HG03442 (cell line): ENCODE results near the gene COBLL1.

Experiments used
- ATAC-seq: cut with Tn5 transposase; IDR thresholded peaks from one replicate; pipeline ENCODE4 v1.9.1; 2021; ENCODE audit warnings: mild to moderate bottlenecking, moderate library complexity; ENCODE audit not compliant: unreplicated experiment

The COBLL1 gene

DNA sequence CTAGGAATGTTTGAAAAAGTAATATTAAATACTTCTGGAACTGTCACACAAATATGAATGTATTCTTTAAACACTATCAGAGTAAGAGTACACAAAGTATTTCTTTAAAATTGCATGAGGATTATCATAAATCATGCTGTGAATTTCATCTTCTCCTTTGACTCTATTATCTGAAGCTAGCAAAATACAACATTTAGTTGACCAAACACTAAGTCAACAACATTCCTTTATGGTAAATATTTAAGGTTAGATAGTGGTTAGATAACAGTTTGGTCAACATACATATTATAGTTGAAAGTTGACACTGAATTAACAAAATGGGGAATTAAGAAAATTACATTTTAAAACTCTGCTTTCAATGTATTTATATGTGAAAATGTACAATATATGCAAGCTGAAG is 148.2 kb downstream of the COBLL1 start:
- no peak for ATAC-seq

DNA sequence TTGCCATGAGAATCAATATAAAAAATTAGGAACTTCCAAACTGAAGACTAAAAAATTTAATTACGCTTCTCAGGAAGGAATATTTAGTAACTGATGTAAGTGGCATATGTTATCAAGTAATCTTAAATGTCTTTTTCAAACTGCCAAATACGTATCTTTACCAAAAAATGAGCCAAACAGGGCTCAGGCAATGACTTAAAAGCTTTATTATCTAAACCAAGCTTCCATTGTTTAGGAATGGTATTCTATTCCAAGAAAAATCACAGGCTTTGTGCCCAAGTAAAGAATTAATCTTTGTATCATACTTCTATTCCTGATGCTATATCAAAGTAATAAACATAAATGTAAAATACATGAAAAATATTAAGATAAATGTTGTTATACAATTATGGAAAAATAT is 148.7 kb downstream of the COBLL1 start:
- no peak for ATAC-seq

DNA sequence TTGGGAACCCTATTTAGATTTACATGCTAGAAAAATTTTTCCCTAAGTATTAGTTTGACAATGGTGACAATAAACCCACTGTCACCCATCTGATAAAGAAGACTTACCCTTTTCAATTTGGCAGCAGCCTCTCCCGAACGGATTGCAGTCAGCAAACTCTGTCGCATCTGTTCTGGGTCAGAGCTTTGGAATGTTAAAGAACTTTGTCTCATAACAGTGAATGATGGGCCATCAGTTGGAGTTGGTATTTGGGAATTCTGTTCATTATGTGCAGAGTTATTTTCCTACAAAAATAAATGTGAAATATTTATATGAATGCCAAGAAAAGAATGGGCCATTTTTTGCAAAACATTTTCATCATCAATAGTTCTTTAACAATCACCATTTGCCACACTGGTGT is 149.5 kb downstream of the COBLL1 start:
- ATAC-seq, result no peak

DNA sequence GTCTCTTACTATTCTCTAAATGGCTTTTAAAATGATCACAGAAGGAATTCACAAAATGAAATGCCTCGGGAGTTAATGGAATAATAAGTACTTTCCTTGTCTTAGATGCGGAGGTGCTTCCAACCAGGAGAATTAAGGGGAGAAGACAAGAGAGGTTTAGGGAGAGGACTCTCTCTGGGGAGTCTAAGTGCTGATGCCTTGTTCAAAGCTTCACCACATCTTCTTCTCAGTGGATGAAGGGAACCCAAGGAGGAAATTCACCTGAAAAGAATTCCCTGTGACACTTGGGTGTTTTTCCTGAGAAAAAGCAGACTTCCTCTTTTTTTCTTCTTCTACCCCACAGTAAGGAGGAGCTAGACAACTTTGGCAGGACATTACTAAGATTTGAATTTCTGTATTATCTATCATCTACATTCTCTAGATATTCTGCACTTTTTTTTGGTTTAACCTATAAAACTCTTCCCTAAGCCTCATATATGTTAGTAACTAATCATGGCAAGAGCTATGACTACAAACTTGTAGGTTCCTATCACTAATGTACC is 150.2 kb downstream of the COBLL1 start:
- ATAC-seq, result no peak

DNA sequence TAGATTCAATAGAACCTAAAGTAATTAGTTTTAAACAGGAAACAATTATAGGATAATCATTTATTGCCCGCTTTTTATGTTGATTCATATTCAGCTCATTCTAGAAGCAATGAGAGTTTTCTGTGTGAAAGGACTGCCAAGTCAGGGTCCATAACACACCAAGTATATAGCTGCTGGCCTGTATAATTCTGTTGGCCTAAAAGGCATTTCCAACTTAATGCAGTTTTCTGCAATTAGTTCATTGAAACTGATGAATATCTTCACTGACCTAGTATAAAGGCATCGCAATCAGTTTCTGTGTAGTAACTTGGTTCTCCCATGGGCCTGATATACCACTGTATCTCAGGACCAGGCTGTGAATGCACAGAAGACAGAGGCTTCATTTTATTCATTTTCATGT is 151.3 kb downstream of the COBLL1 start:
- ATAC-seq, result no peak

GRCh38 chr2:164688896-164689419 is 152.7 kb downstream of the COBLL1 start:
- no peak for ATAC-seq

- ATAC-seq, result no peak
Observed at GRCh38 chr2:164681009-164681408, 160.6 kb downstream of the COBLL1 start.

- ATAC-seq, result no peak
Observed at GRCh38 chr2:164678631-164679149, 162.9 kb downstream of the COBLL1 start.

DNA sequence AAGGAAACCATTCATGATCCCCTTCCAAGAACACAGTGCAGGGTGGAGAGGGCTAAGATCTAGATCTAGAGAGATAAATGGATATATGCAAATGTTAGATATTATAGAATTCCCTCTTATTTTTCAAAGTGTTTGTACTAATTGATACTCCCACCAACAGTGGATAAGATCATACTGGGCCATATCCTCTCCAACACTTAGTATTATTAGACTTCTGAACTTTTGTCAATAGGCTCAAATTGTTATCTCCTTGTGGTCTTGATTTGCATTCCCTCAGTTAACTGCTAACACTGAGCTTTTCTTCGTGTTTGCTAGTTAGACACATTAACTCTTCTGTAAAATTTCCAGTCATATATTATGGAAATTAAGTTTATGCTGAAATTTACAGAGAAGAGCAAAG is 163.9 kb downstream of the COBLL1 start:
- ATAC-seq, result no peak

GRCh38 chr2:164677271-164677670 is 164.4 kb downstream of the COBLL1 start:
- no peak for ATAC-seq

DNA sequence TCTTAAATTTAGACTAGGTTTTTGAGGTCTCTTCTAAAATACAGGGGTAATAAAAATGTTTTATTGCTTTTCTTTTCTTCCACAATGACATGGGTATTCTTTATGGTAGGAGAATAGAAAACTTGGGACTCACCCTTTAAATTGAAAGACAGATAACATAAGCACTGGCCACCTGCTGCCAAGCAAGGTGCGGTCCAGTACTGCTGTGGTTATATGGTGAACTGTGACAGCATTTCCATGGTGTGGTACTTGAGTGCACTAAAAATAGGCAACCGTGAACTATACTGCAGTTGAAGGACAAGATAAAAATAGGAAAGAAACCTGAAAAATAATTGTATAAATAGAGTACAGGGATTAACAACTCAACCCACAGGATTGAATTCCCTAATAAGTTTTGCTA is 165.9 kb downstream of the COBLL1 start:
- ATAC-seq, result no peak

DNA sequence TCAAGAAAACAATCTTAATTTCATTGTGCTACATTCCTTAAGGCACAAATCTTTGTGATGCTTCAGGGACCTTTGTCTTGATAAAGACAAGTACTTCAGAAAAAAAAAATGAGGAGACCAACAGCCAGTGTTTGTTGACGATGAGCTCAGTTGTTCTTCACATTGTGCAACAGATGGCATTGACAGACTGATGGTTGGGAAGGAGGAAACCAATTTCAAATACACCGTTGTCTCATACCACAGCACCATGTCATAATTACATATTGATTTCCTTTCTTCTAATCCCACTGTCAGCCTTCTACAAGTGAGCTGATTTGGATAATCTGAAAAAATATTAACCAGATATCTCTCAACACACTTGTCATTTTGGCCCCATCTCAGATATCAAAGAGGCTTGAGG is 166.6 kb downstream of the COBLL1 start:
- ATAC-seq, result no peak

- no peak for ATAC-seq
Observed at GRCh38 chr2:164671664-164672396, 169.8 kb downstream of the COBLL1 start.

GRCh38 chr2:164669291-164669690 is 172.3 kb downstream of the COBLL1 start:
- ATAC-seq, result no peak

DNA sequence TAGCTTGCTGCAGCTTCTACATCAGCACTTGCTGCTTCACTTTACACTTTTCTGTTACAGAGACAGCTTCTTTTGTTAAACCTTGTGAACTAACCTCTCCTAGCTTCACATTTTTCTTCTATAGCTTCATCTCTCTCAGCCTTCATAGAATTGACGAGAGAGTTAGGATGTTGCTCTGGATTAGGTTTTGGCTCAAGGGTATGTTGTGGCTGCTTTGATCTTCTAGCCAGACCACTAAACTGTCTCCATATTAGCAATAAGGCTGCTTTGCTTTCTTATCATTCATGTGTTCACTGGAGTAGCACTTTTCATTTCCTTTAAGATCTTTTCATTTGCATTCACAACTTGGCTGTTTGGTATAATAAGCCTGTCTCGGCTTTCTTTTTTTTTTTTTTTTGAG is 174.1 kb downstream of the COBLL1 start:
- ATAC-seq, result no peak

DNA sequence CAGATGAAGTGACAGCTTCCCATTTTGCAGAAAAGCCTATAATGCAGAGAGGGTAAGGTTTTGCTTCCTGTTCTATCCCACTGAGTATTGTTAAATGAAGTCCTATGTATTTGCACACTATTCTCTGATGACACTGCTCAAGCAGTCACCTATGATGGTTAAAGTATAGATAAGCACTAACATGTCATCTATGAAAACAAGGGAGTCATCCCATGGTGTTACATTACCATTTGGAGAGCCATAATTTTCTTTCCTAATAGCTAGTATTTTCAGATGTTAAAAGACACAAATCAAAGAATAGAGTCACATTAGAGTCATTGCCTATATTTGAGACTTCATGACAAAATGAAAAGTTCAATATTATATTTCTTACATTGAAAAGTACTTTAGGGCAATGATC is 177.6 kb downstream of the COBLL1 start:
- no peak for ATAC-seq

GRCh38 chr2:164662868-164663631 is 178.6 kb downstream of the COBLL1 start:
- no peak for ATAC-seq

- ATAC-seq, result no peak
Observed at GRCh38 chr2:164662066-164662465, 179.6 kb downstream of the COBLL1 start.

- ATAC-seq, result no peak
Observed at GRCh38 chr2:164661349-164661748, 180.3 kb downstream of the COBLL1 start.

GRCh38 chr2:164657129-164657528 is 184.5 kb downstream of the COBLL1 start:
- ATAC-seq, result no peak

DNA sequence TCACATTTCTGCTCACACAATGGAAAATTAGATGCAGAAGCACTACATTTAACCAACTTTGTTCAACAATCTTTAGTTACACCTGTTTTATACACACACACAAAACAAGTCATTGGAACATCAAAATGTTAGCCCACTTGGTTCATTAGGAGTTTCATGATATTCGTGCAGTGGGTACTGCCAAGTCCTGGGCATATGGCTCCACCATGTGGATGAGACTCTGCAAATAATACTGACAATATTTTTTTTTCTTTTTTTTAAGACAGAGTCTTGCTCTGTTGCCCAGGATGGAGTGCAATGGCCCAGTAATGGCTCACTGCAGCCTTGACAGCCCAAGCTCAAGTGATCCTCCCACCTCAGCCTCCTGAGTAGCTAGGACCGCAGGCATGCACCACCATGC is 185.9 kb downstream of the COBLL1 start:
- no peak for ATAC-seq

- no peak for ATAC-seq
Observed at GRCh38 chr2:164655336-164655735, 186.3 kb downstream of the COBLL1 start.
